Panc1 (cell line): Measurements from ENCODE around the gene GPATCH8.

Experiments used
- CTCF ChIP-seq: fragments of 450-650 bp; IDR thresholded peaks from 2 replicates; pipeline ENCODE4 v1.5.1; 2017; ENCODE audit warnings: mild to moderate bottlenecking
- POLR2AphosphoS5 ChIP-seq: IDR thresholded peaks from 2 replicates; pipeline ENCODE4 v1.6.1; 2012; ENCODE audit warnings: mild to moderate bottlenecking, low read depth, low read length, moderate library complexity
- SIN3A ChIP-seq: IDR thresholded peaks from 2 replicates; pipeline ENCODE4 v1.6.1; 2012; ENCODE audit warnings: low read depth, mild to moderate bottlenecking, low read length, moderate library complexity, borderline replicate concordance; ENCODE audit not compliant: insufficient read depth
- TCF7L2 ChIP-seq: IDR thresholded peaks from 2 replicates; pipeline ENCODE4 v1.6.1; 2011; ENCODE audit warnings: mild to moderate bottlenecking, low read depth, low read length, inconsistent platforms
- TF ChIP-seq, protein P1 (sequence below), 2 experiments: IDR thresholded peaks; 2 replicates each; pipeline ENCODE4 v1.6.1; 2011 to 2012; ENCODE audit warnings: low read depth in 2 of 2, control low read depth in 1 of 2, low read length in 1 of 2, mild to moderate bottlenecking in 1 of 2, moderate library complexity in 1 of 2; ENCODE audit not compliant: insufficient read depth in 1 of 2

DNA sequence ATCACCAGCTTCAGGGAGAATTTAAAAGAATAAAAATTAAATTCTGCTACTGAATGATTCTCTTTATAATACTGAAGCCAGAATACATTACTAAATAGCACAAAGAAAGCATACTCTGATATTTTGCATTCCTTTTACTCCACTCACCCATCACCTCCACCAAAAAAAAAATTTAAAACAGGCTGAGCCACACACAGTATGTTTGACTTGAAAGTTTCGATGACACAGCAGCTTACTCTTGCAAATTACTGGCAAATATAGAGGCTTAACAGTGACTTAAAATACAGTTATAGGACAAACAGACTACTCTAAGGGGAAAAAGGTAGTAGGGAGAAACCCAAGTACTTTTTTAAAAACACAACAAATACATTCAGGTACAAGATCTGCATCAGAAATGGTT lies 39.2 kb downstream of the GPATCH8 start:
- TF ChIP-seq POLR2AphosphoS5, result no peak
- TF ChIP-seq, protein P1, sequence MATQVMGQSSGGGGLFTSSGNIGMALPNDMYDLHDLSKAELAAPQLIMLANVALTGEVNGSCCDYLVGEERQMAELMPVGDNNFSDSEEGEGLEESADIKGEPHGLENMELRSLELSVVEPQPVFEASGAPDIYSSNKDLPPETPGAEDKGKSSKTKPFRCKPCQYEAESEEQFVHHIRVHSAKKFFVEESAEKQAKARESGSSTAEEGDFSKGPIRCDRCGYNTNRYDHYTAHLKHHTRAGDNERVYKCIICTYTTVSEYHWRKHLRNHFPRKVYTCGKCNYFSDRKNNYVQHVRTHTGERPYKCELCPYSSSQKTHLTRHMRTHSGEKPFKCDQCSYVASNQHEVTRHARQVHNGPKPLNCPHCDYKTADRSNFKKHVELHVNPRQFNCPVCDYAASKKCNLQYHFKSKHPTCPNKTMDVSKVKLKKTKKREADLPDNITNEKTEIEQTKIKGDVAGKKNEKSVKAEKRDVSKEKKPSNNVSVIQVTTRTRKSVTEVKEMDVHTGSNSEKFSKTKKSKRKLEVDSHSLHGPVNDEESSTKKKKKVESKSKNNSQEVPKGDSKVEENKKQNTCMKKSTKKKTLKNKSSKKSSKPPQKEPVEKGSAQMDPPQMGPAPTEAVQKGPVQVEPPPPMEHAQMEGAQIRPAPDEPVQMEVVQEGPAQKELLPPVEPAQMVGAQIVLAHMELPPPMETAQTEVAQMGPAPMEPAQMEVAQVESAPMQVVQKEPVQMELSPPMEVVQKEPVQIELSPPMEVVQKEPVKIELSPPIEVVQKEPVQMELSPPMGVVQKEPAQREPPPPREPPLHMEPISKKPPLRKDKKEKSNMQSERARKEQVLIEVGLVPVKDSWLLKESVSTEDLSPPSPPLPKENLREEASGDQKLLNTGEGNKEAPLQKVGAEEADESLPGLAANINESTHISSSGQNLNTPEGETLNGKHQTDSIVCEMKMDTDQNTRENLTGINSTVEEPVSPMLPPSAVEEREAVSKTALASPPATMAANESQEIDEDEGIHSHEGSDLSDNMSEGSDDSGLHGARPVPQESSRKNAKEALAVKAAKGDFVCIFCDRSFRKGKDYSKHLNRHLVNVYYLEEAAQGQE (IDR thresholded peaks at IDR 0.05; ENCODE audit: insufficient read depth in 1 of 2, low read depth in 2 of 2, low read length in 1 of 2), result no peak
- no peak for TF ChIP-seq TCF7L2
- TF ChIP-seq CTCF, result no peak
- TF ChIP-seq SIN3A, result no peak
